Keratinocyte (primary cell): Measurements from ENCODE around the gene OR10G6. TPM values are rescaled to one million over a fixed set of nuclear protein-coding genes. Genes with fewer than 3 reads are reported as not detected.

Experiments used
- DNase-seq: peaks from one replicate; pipeline ENCODE4 v3.0.0-alpha.2; 2011; ENCODE audit warnings: low read depth, missing footprints, low spot score
- FAIRE-seq: peaks from 2 replicates; lab custom pipeline; 2011; peaks lifted over from hg19 to GRCh38; lab: Jason Lieb, UNC
- H2AFZ ChIP-seq: 2 replicates; pipeline ENCODE4 v1.6.0; 2012; ENCODE audit warnings: low read length, control low read depth, inconsistent platforms; ENCODE audit not compliant: control insufficient read depth
- H3K27ac ChIP-seq: 2 replicates; pipeline ENCODE4 v1.5.1; 2011; ENCODE audit warnings: low read length; ENCODE audit not compliant: control insufficient read depth, insufficient read depth
- H3K27me3 ChIP-seq: 3 replicates; pipeline ENCODE4 v1.6.0; 2011; ENCODE audit warnings: low read length; ENCODE audit not compliant: control insufficient read depth, insufficient read depth; ENCODE audit errors: extremely low read depth
- H3K36me3 ChIP-seq, 2 experiments: 2 replicates in 1 of 2; 3 replicates in 1 of 2; pipeline ENCODE4 v1.5.1; 2011; ENCODE audit warnings: low read length in 2 of 2, mild to moderate bottlenecking in 1 of 2; ENCODE audit not compliant: control insufficient read depth in 2 of 2, insufficient read depth in 2 of 2; ENCODE audit errors: extremely low read depth in 1 of 2
- H3K4me1 ChIP-seq: 3 replicates; pipeline ENCODE4 v1.5.1; 2011; ENCODE audit warnings: low read length; ENCODE audit not compliant: control insufficient read depth, insufficient read depth; ENCODE audit errors: extremely low read depth
- H3K4me2 ChIP-seq: 3 replicates; pipeline ENCODE4 v1.6.0; 2011; ENCODE audit warnings: low read depth, low read length; ENCODE audit not compliant: control insufficient read depth, insufficient read depth; ENCODE audit errors: extremely low read depth
- H3K4me3 ChIP-seq, 3 experiments: fragments of 200-600 bp in 1 of 3; sonication (generic) in 1 of 3; 2 replicates in 2 of 3; 3 replicates in 1 of 3; pipeline ENCODE4 v1.5.1; 2011 to 2016; ENCODE audit warnings: low read length in 3 of 3, mild to moderate bottlenecking in 3 of 3, control low read depth in 2 of 3, inconsistent platforms in 1 of 3, low read depth in 1 of 3, mixed read lengths in 1 of 3, mixed run types in 1 of 3, moderate library complexity in 1 of 3; ENCODE audit not compliant: control insufficient read depth in 2 of 3, insufficient read depth in 2 of 3; ENCODE audit errors: extremely low read depth in 1 of 3
- H3K79me2 ChIP-seq: 2 replicates; pipeline ENCODE4 v1.6.0; 2012; ENCODE audit warnings: low read length; ENCODE audit not compliant: control insufficient read depth, insufficient read depth
- H3K9ac ChIP-seq: 3 replicates; pipeline ENCODE4 v1.6.0; 2011; ENCODE audit warnings: low read length; ENCODE audit not compliant: control insufficient read depth, insufficient read depth; ENCODE audit errors: extremely low read depth
- H3K9me1 ChIP-seq: 3 replicates; pipeline ENCODE4 v1.6.0; 2011; ENCODE audit warnings: low read length; ENCODE audit not compliant: control insufficient read depth, insufficient read depth; ENCODE audit errors: extremely low read depth
- H3K9me3 ChIP-seq: 2 replicates; pipeline ENCODE4 v1.5.1; 2012; ENCODE audit warnings: low read depth, low read length; ENCODE audit not compliant: control insufficient read depth
- H4K20me1 ChIP-seq: 3 replicates; pipeline ENCODE4 v1.6.0; 2011; ENCODE audit warnings: low read length; ENCODE audit not compliant: control insufficient read depth, insufficient read depth; ENCODE audit errors: extremely low read depth
- EZH2 ChIP-seq: IDR thresholded peaks from one replicate; pipeline ENCODE4 v1.6.1; 2012; ENCODE audit warnings: inconsistent platforms, mild to moderate bottlenecking, low read length, moderate library complexity
- dilution Hi-C: fragments of 300-500 bp; cut with MboI; formaldehyde crosslinking; loops from one replicate; pipeline ENCODE4 v1.7.0; 2020; ENCODE audit warnings: low sequenced_read_pairs; ENCODE audit not compliant: extremely low pct_ligation_motif_present
- polyA minus RNA-seq, 3 experiments: library from RNA; depleted of rRNA, polyadenylated mRNA; stranded (reverse); fragments of >200 nt; gene quantifications; 1 replicate in 1 of 3; 2 replicates in 1 of 3; 3 replicates in 1 of 3; pipeline ENCODE4 v1.2.3, GENCODE V29; 2011
- polyA plus RNA-seq, 5 experiments: library from polyadenylated mRNA; depleted of rRNA in 3 of 5; stranded (reverse) in 3 of 5; stranded (forward) in 1 of 5; unstranded in 1 of 5; fragments of >200 nt; gene quantifications; 1 replicate in 1 of 5; 2 replicates in 3 of 5; 3 replicates in 1 of 5; pipeline versions ENCODE4 v1.2.1 to v1.2.3, GENCODE V29; 2011 to 2012; ENCODE audit warnings: missing spikeins in 2 of 5, low read depth in 1 of 5, low replicate concordance in 1 of 5
- TF ChIP-seq, protein P1 (sequence below), 3 experiments: IDR thresholded peaks in 1 of 3; conservative IDR thresholded peaks in 1 of 3; optimal IDR thresholded peaks in 1 of 3; 2 replicates in 2 of 3; 3 replicates in 1 of 3; pipeline versions ENCODE3 to v1.5.1; 2011; ENCODE audit warnings: low read length in 3 of 3, mild to moderate bottlenecking in 3 of 3, moderate library complexity in 2 of 3, control low read depth in 1 of 3, inconsistent platforms in 1 of 3; ENCODE audit not compliant: insufficient read depth in 2 of 3; ENCODE audit errors: extremely low read depth in 1 of 3

Gene OR10G6, protein sequence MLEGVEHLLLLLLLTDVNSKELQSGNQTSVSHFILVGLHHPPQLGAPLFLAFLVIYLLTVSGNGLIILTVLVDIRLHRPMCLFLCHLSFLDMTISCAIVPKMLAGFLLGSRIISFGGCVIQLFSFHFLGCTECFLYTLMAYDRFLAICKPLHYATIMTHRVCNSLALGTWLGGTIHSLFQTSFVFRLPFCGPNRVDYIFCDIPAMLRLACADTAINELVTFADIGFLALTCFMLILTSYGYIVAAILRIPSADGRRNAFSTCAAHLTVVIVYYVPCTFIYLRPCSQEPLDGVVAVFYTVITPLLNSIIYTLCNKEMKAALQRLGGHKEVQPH
- polyA plus RNA-seq (not detected in 3 replicates), polyA minus RNA-seq (not detected in 3 replicates)
- not detected for polyA plus RNA-seq (2011; ENCODE audit: low read depth)
- not detected in 2 replicates for polyA plus RNA-seq (2011; cell fraction: cytosol; rRNA removed)
- not detected in 2 replicates for polyA plus RNA-seq (2011; cell fraction: nucleus; rRNA removed)
- not detected in 2 replicates for polyA plus RNA-seq (2012; ENCODE audit: low replicate concordance)
- polyA minus RNA-seq (2011; cell fraction: cytosol; rRNA and poly(A)+ RNA removed) = not detected
- not detected in 2 replicates for polyA minus RNA-seq (2011; cell fraction: nucleus; rRNA and poly(A)+ RNA removed)

DNA sequence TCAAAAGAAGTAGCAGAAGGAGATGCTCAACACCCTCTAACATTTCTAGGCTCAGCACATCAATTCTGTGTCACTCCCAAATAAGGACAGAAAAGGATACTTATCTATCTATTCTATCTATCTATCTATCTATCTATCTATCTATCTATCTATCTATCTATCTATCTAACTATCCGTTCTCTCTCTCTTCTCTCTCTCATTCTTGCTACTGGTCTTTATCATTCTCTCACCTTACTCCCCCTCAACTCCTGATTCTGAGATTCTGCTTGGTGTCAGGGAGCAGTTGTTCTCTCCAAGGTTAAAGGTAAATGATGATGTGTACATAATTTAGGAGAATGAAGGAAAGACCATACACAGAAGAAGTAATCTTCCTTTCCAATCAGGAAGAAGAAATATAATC lies at the start of gene OR10G6:
Gene OR10G6 (minus strand): TSS at position 43 of the 400 bp plus-strand sequence. CDS start 0 bp downstream, at position 43.
- Histone ChIP-seq H3K36me3 (no peaks in the 10 kb centered on the region), H3K27ac (no peak within 1 kb of the TSS), H3K4me2 (no peak within 1 kb of the TSS), H3K9me1 (no peaks in the 10 kb centered on the region), H3K4me3 (no peak within 1 kb of the TSS), H3K9me3 (no peaks in the 10 kb centered on the region), H3K27me3 (no peaks in the 10 kb centered on the region), H2AFZ (no peak within 1 kb of the TSS), H3K79me2 (no peaks in the 10 kb centered on the region), H3K9ac (no peak within 1 kb of the TSS), H3K4me1 (no peaks in the 10 kb centered on the region), H4K20me1 (no peaks in the 10 kb centered on the region)
- dilution Hi-C loops = no loop called here
- DNase-seq = no peak
- FAIRE-seq = no peak
- TF ChIP-seq, protein P1, sequence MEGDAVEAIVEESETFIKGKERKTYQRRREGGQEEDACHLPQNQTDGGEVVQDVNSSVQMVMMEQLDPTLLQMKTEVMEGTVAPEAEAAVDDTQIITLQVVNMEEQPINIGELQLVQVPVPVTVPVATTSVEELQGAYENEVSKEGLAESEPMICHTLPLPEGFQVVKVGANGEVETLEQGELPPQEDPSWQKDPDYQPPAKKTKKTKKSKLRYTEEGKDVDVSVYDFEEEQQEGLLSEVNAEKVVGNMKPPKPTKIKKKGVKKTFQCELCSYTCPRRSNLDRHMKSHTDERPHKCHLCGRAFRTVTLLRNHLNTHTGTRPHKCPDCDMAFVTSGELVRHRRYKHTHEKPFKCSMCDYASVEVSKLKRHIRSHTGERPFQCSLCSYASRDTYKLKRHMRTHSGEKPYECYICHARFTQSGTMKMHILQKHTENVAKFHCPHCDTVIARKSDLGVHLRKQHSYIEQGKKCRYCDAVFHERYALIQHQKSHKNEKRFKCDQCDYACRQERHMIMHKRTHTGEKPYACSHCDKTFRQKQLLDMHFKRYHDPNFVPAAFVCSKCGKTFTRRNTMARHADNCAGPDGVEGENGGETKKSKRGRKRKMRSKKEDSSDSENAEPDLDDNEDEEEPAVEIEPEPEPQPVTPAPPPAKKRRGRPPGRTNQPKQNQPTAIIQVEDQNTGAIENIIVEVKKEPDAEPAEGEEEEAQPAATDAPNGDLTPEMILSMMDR (optimal IDR thresholded peaks at IDR 0.05 in 1 of 3, IDR thresholded peaks at IDR 0.05 in 1 of 3, conservative IDR thresholded peaks at IDR 0.05 in 1 of 3; ENCODE audit: extremely low read depth in 1 of 3, insufficient read depth in 2 of 3, low read length in 3 of 3) = no peak
- TF ChIP-seq EZH2 = no peak

DNA sequence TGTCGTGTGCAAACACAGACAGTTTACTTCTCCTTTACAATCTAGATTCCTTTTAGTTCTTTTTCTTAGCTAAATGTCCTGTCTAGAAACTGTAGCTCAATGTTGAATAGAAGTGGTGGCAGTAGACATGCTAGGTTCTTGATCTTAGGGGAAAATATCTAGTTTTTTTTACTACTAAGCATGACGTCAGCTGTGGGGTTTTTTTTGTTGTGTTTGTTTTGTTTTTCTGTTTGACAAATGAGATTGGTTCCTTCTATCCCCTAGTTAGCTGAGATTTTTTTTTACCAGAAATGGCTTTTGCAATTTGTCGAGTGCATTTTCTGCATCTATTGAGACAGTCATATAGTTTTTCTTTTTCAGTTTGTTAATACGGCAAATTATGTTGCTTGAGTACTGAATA lies 48.5 kb upstream of the OR10G6 start:
- dilution Hi-C loops = no loop called here
- no peaks in the 10 kb centered on the region for H3K79me2 ChIP-seq
- H3K27ac ChIP-seq = no peak overlapping the region
- no peaks in the 10 kb centered on the region for H3K9me3 ChIP-seq
- no peak for DNase-seq
- H3K27me3 ChIP-seq = no peaks in the 10 kb centered on the region
- H3K4me2 ChIP-seq = no peak overlapping the region
- no peak overlapping the region for H2AFZ ChIP-seq
- FAIRE-seq = no peak
- no peak overlapping the region for H3K4me3 ChIP-seq
- no peaks in the 10 kb centered on the region for H3K36me3 ChIP-seq
- no peaks in the 10 kb centered on the region for H4K20me1 ChIP-seq
- no peaks in the 10 kb centered on the region for H3K4me1 ChIP-seq
- H3K9ac ChIP-seq = no peak overlapping the region
- TF ChIP-seq EZH2 = no peak
- TF ChIP-seq, protein P1 (optimal IDR thresholded peaks at IDR 0.05 in 1 of 3, IDR thresholded peaks at IDR 0.05 in 1 of 3, conservative IDR thresholded peaks at IDR 0.05 in 1 of 3; ENCODE audit: extremely low read depth in 1 of 3, insufficient read depth in 2 of 3, low read length in 3 of 3) = no peak
- H3K9me1 ChIP-seq = no peaks in the 10 kb centered on the region
